ENCODE data around the gene IMMP2L.
A peak's percentile ranks its signal among the peaks of the same experiment; 100 is the strongest.

IMMP2L gene

DNA sequence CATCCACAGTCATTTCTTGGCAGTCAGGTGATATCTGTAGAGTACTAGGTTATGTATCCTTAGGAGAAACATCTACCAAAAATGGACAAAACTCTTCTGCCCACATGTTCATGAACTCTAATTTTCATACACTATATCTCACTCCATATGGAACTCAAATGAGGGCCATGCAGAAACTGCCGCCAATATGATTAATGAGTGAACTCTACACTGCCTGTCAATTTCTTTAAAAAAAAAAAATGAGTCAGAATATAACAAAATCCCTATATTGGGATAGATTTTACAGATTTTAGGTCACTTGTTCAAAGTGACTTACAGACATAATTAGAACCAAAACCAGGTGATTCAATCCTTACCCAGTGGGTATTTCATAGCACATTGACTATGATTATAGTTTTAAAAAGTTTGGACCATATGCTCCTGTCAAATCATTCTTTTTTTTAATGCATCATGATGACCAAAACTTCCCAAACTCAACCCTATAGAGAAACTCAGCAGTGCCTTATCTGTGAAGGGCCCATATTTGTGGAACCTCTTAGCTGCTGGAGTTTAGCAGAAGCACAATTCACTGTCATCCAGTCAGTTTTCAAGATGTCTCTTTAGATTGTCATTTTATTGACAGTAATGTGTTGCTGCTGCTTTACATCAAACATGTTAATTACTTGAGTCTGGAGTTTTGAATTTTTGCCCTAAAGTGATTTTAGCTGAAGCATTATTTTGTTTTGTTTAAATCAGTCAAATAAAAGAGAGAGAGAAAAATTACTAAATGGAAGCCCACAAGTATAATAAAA is 460.2 kb downstream of the IMMP2L start:
- no peak for DNase-seq (ENCODE audit: low read depth)

DNA sequence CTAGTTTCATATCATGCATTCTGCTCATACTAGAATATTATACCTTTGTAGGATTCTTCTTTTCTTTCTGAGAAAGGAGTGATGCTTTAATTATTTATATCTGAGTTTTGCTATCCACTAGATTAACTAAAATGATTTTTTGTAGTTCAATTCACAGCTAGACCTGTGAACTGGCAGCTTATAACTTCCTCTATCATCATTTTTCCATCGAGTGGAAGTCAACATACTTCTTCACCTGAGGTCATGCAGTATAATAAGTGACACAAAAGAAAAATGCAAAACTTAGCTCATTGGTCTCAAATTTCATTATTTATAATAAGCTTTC is 463.4 kb downstream of the IMMP2L start:
- DNase-seq (ENCODE audit: low read depth) = no peak

DNA sequence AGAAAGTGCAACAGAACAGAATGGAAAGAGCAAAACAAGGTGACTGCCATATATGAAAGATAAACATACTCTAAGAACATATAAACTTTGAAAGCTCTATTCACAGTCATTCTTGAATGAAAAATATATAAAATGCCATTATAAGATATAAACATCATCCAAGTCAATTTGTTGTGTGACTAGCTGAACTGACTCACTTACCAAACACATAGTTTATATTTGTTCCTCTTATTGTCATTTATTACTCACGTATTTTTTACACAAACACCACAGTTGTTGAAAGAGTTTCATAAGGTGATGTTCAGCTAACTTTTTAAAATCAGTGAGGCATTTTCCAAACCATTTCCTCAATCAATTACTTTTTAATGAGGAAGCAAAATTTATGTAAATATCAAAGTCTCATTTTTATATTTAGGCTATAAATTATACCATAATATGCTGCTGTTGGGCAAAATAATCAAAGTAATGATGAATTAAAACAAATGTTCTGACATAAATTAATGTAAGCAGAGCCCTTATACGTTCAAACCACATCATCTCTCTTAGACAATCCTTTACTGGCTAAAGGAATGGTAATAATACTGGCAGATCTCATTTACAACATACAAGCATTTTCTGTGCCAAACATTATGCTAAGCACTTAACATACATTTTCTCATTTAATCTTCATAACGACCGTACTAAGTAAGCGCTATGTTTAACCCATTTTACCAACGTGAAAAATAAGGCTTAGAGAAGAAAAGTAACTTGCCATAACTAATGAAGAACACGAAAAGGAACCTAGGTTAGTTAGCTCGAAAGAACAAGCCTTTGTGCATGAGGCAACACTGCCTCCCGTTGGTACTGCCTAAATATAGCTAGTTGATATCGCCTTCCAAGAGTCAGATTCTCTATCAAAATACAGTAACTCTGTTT is 464.0 kb downstream of the IMMP2L start:
- no peak for DNase-seq (ENCODE audit: low read depth)

DNA sequence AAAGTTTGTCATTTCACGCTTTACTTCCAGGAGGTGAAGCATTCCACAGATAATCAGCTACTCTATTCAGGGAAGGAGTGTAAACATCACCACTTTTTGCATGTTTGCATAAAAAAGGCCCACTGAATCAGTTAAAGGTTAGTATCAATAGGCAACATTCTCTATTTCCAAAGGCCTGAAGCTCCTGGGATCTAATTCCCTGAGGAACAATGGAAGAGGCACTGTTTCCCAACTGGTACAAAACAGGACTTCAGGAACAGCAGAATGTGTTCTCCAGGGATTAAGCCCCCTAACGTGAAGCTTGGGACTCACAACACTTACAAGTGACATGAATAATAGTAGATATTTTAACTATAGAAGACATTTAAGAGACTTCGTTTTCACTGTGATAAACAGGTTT is 465.3 kb downstream of the IMMP2L start:
- no peak for DNase-seq (ENCODE audit: low read depth)

DNA sequence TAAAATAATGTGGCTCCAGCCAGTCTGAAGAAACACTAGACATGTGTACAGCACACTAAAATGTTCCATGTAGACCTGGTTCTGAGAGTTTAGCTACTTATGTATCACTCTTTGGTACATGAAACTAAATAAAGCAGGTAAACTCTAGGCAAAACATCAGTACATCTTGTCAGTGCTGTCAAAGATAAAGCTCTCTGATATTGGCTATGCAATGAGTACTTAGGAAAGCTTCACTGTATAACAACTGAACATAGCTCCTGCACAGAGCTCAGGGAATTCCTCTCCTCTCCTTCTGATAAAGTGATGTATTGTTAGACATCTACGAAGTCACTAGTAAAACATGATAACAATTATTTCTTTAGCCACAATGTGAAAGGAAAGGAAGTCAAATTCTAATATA is 467.9 kb downstream of the IMMP2L start:
- no peak for DNase-seq (ENCODE audit: low read depth)

DNA sequence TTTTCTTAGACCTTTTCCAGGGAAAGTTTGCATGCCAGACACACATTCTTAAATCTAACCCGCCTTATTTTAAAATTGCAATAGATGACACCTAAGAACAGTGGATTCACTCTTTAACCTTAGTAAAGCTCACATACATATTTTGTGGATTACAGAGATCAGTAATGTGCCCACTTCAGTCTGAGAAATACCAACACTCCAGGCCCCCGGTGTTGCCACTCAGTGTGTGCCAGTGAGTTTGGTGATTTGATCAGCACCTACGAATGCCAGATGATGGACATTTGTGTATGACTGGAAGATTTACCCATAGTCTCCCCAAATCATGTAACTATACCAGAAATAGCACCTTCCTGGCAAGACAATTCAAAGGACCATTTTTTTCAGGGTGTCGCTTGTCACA is 468.8 kb downstream of the IMMP2L start:
- no peak for DNase-seq (ENCODE audit: low read depth)

DNA sequence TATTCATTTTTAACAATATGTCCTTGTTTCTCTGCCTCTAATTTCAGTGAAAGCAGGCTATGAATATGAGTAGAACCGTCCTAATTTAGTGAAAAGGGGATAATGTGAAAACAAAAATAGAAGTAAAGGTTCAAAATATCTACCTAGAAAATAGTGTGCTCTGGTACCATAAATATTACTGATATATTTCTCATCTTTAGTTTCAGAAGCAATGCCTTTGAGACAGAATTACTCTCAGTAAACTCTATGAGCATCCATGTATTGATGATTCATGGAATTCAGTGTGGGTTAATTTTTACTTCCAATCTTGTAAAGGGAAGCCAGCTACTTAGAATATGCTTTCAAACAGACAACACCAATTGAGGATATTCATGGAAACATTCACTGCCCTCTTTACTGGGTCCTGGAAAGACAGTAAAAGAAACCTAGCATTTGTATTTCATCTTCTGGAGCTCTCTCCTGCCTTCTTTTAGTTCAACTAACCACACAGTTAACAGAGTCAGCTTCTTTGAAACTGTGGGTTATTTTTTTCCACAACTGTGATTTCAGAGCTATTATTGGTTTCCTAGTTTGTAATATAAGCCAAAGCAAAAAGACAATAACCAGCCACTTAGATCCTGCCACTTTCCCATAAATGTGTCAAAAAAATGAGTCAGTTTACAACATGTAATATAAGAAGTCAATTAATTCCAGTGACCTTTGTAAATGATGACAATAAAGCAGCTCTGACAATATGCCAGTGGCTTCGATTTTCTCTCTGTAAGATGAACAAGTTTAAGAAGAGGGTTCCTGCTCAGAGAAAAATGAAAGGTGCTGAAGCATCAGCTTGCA is 469.7 kb downstream of the IMMP2L start:
- no peak for DNase-seq (ENCODE audit: low read depth)

DNA sequence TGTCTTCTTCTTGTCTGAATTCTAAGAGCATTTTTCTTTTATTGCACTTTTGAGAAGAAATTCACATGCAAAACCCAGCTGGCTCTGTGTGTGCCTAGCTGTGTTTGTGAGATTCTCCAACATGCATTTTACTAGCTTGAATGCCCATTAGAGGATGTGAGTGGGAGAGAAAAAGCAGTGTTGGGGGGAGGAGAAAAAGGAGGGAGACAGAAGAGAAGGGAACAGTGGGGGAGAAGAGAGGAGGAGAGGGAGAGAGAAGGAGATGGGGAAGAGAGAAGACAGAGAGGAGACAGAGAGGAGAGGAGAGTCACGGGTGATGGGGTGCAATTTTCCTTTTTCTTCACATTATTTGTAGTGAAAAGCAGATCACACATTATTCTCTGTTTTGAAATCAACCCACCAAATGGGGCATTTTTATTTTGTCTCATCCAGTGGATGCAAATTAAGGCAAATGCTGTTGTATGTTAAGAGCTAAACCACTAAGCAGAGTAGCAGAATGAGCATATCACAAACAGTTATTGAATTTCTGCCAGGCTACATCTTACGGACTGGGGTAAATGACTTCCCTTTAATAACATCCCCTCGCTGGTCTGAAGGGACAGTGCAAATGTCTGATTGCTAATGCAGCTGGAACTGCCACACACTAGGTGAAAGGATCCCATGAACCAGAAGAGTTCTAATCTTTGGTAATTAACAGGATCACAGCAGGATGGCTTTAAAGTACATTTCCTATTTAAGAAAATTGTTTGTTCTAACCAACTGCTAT is 470.5 kb downstream of the IMMP2L start:
- DNase-seq (ENCODE audit: low read depth) = no peak

DNA sequence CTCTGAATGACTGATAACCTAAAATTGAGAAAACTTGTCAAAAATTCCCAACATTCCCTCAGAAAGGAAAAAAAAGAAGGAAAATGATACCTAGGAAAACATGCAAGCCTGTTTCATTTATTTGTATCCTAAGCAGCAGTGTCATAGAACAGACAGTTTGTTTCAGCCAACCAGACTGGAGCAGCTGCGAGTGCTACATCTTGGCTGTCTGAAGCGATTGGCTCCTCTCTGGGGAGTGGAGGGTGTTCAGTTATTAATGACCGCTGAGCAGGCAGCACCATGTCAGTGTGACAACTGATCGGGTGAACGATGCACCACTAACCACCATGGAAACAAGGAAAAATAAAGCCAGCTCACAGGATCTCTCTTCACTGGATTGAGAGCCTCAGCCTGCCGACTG is 471.4 kb downstream of the IMMP2L start, which contains the start of gene LRRN3:
Gene LRRN3, plus strand, starts transcription at position 282 of the 400 bp plus-strand sequence. CDS start 31,646 bp downstream, outside the sequence.
- DNase-seq (ENCODE audit: low read depth) = no peak

DNA sequence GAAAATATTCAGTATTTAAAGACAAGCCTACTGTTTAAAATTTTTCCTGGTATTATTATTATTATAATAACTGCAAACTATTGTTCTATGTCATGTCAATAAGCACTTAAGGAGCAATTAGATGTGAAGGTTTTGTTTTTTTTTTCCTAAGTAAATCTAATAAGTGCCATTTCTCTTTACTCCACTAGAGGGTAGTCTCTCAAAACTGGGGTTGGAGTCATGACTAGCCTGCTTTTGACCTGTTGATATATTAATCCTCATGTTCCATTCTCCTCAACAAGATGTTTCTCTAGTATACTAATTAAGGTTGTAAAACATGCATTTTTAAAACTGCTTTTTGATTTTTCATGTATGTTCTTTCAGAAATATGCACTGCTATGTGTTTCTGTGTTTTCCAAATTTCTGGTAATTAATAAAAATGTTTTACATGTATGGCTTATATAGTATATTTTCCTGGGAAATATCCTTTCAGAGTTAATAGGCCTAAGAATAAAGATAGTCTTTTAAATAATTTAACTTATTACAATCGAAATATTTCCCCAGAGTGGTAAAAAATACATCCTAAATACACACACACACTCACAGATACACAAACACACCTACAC is 472.4 kb downstream of the IMMP2L start:
- DNase-seq (ENCODE audit: low read depth) = peak; percentile 11

DNA sequence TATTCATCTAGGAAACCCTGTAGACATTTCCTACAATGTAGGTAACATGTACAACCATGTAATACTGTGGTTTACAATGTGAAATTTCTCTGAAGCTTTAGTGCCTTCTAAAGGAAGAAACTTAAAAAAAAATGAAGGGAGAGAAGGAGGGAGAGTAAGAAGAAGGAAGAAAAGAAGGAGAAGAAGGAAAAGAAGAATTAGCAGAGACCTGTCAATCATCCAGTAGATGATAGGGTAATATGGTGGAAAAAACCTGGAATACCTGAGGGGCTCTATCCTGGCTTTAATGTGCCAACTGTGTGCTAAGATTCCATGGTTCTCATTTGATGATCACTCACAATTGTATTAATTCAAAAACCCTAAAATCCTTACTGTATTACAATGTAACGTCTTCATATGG is 474.0 kb downstream of the IMMP2L start:
- DNase-seq (ENCODE audit: low read depth) = no peak

DNA sequence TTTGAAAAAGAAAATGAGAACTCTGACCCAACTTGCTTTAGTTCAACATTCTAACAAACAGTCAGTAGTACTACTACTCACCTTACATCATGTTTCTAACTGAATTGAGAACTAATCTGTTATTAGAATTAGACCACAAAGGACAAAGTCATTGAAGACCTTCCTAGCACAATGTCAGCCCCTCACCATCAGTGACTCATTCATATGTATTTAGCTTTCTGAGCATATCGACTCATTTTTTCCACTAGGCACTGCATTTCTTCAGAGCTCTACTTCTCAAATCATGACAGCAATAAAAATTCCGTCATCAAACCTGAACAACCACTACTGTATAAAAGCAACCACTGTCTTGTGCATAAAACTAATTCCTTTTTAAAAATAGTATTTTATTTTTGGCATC is 475.8 kb downstream of the IMMP2L start:
- no peak for DNase-seq (ENCODE audit: low read depth)

DNA sequence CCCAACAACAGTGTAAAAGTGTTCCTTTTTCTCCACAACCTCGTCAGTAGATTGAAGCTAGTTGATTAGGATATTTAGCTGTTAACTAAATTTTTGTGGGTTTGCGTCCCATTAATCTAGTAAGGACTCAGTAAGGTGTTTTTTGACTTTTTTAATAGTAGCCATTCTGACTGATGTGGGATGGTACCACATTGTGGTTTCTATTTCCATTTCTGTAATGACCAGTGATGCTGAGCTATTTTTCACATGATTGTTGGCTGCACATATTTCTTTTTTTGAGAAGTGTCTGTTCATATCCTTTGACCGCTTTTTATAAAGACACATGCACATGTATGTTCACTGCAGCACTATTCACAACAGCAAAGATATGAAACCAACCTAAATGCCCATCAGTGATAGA is 476.9 kb downstream of the IMMP2L start:
- no peak for DNase-seq (ENCODE audit: low read depth)

DNA sequence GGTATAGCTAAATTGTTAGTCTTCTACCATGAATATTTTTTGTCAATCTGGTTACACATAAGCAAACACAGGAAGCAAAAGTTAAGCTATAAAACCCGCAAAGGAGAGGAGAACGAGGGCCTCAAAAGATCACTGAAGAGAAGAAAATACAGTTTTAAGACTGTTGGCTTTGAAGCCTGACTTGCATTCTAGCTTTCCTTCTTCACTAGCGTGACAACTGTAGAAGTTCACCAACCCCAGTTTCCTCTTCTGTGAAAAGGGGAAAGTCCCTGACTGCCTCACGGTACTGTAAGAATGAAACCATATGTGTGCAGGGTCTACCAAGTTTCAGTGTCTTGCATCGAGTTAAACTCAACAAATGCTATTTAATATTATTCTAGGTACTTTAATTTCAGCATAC is 478.9 kb downstream of the IMMP2L start:
- no peak for DNase-seq (ENCODE audit: low read depth)

DNA sequence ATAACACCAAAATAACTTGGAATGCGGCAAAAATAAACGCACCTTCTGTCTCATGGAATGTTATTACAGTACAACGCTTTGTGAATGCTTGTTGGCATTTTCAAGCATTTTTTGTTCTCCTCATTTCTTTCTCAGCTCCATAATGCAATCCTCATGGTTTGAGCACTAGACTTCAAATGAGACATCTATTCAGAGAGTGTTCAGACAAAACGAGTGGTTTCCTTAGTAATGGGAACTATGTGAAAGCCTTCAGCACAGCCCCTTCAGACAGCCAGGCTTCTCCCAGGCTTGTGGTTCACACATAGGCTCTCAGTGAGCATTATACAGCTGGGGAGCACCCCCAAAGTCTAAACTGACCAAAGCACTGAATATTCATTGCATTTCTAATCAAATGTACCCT is 479.9 kb downstream of the IMMP2L start:
- DNase-seq (ENCODE audit: low read depth) = no peak

DNA sequence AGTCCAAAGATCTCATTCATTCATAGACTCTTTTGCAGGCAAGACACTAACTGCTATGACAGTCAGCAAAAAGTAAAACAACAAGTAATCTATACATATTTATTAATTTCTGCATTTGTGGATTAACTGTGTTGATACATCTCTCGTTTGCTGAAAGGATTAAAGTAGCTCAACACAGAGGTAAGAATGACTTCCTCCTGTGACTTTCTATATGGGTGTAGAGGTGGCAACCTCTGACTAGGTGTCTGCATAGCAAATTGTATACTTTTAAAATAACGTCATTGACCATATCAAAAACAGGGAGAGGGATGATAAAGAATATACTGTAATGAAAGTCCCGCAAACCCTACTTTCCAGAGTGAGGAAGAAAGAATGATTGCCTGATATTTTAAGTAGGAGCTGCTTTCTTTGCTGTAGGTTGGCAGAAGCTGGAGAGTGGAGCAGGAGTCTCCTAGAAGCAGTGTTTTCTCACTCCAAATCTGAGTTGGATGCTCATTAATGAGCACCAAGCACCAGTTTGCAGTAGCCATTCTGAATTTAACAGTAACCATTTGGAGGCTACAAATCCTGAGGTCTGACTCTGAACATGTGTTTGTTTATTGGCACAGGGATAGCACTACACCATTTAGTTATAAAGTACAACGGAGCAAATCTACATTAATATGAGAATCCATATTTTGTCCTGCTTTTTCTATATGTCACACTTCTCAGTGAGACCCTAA is 480.6 kb downstream of the IMMP2L start:
- no peak for DNase-seq (ENCODE audit: low read depth)

DNA sequence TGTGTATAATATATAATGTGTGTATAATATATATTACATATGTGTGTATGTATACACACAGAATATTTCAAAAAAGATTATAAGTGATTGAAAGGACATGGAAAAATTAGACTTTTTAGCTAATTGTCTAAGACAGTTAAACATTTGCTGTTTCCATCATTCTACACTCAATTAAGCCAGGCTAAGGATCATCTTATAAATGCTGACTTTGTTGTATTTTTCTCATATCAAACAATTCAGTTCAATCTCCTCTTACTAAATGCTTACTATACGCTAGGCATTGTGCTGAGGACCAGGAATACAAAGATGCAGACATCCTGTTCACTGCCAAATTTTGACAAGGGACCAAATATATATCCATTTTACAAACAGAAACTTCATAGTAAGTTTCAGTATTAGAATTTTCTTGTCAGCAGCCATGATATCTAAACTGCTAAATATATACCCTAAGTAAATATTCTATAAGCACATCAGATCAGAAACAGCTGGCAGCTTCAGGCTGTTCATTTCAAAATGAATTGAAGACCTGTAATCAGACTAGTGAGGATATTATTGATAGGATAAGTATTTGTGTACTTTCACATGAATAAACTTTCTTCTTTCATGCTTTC is 481.7 kb downstream of the IMMP2L start:
- DNase-seq (ENCODE audit: low read depth) = no peak

DNA sequence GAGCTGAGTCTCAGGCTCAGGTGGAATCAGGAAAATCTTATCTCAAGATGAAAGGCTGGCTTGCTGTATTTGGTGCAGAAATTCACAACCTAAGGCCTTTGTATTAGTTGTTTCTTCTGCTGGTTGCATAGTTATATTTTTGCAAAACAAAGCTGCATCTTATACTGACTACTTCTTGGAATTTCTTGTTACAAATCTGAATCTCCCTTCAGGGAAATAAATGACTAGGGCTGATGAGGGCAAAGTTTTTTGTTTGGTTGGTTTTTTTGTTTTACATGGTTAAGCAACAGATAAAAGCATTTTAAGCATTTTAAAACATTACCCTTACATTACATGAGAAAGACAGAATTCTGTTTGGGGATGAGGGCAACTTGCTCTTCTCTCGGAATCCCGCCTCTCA is 485.3 kb downstream of the IMMP2L start:
- no peak for DNase-seq (ENCODE audit: low read depth)

DNA sequence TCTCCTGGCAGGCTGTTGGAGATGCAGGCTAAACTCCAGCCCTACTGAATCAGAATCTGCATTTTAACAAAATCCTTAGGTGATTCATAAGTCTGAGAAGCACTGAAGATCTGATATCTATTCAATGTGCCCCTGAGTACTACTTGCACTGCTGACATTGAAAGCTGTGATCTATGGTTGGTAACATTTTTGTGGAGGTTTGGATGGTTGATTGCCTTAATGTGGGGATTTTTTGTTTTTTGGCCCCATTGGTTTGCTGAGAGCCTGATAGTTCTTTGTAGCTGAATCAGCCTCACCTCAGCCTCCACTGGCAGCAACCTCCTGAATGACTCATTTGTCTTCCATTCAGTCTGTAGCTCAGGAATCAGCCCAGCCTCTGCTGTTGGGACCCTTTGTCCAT is 486.1 kb downstream of the IMMP2L start:
- no peak for DNase-seq (ENCODE audit: low read depth)

DNA sequence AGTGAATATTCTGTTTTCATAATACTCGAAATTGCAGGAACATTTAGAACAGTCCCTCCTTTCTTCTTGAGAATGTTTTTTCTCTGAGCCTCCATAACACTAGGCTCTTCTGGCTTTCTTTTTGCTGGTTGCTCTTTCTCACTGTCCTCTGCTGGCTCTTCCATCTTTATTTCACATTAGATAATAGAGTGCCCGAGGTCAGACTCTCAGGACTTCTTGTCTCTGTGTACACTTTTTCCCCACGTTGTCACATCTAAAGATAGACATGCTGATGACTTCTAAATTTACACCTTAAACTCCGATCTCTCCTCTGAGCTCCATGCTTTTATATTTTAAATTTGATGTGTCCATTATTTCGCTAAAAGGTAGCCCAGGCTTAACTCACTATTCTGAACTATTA is 486.8 kb downstream of the IMMP2L start:
- DNase-seq (ENCODE audit: low read depth) = no peak

Measured in HS-5 (cell line).